ENCODE data around the gene B4GALNT1.
A peak's percentile ranks its signal among the peaks of the same experiment; 100 is the strongest.
"Not testable (repeated sequence)": the region's sequence is repeated elsewhere in the genome, so short reads cannot be mapped to it uniquely, and the experiment has no call there.

B4GALNT1 gene

GRCh38 chr12:57620936-57621496 is 12.0 kb downstream of the B4GALNT1 start:
- Histone ChIP-seq H3K9me3 (ENCODE audit: control insufficient read depth, insufficient read depth, low read length) (no peaks in the 10 kb centered on the region), H3K4me1 (ENCODE audit: insufficient read depth, low read length) (peaks cover 3% of the 10 kb centered on the region; the same call in 1 of the 2 replicates), H3K9ac (ENCODE audit: low read depth, low read length) (peak overlapping the region; percentile 37; the same call in 1 of the 2 replicates), H3K36me3 (ENCODE audit: insufficient read depth, low read length) (no peaks in the 10 kb centered on the region)

GRCh38 chr12:57620245-57620935 is 12.6 kb downstream of the B4GALNT1 start:
- H3K9me3 ChIP-seq (ENCODE audit: control insufficient read depth, insufficient read depth, low read length), result no peaks in the 10 kb centered on the region
- H3K9ac ChIP-seq (ENCODE audit: low read depth, low read length), result peak overlapping the region; percentile 37; the same call in 1 of the 2 replicates
- H3K36me3 ChIP-seq (ENCODE audit: insufficient read depth, low read length), result no peaks in the 10 kb centered on the region
- peaks cover 3% of the 10 kb centered on the region; the same call in 1 of the 2 replicates for H3K4me1 ChIP-seq (ENCODE audit: insufficient read depth, low read length)

GRCh38 chr12:57619434-57620244 is 13.4 kb downstream of the B4GALNT1 start:
- Histone ChIP-seq H3K9me3 (ENCODE audit: control insufficient read depth, insufficient read depth, low read length) (no peaks in the 10 kb centered on the region), H3K9ac (ENCODE audit: low read depth, low read length) (peak overlapping the region; percentile 32; the same call in 1 of the 2 replicates), H3K4me1 (ENCODE audit: insufficient read depth, low read length) (peaks cover 3% of the 10 kb centered on the region; the same call in 1 of the 2 replicates), H3K36me3 (ENCODE audit: insufficient read depth, low read length) (no peaks in the 10 kb centered on the region)

GRCh38 chr12:57618966-57619433 is 14.0 kb downstream of the B4GALNT1 start:
- Histone ChIP-seq H3K4me1 (ENCODE audit: insufficient read depth, low read length) (peaks cover 3% of the 10 kb centered on the region; the same call in 1 of the 2 replicates), H3K9ac (ENCODE audit: low read depth, low read length) (peak overlapping the region; percentile 32; the same call in 1 of the 2 replicates), H3K36me3 (ENCODE audit: insufficient read depth, low read length) (no peaks in the 10 kb centered on the region), H3K9me3 (ENCODE audit: control insufficient read depth, insufficient read depth, low read length) (no peaks in the 10 kb centered on the region)

- not testable (repeated sequence) for H3K4me1 ChIP-seq (ENCODE audit: insufficient read depth, low read length); H3K9ac ChIP-seq (ENCODE audit: low read depth, low read length); H3K9me3 ChIP-seq (ENCODE audit: control insufficient read depth, insufficient read depth, low read length); H3K36me3 ChIP-seq (ENCODE audit: insufficient read depth, low read length)
Observed at GRCh38 chr12:57618431-57618830, 14.6 kb downstream of the B4GALNT1 start.

- Histone ChIP-seq H3K36me3 (ENCODE audit: insufficient read depth, low read length) (no peaks in the 10 kb centered on the region), H3K9me3 (ENCODE audit: control insufficient read depth, insufficient read depth, low read length) (no peaks in the 10 kb centered on the region), H3K4me1 (ENCODE audit: insufficient read depth, low read length) (peaks cover 3% of the 10 kb centered on the region; the same call in 1 of the 2 replicates), H3K9ac (ENCODE audit: low read depth, low read length) (no peak overlapping the region)
Observed at GRCh38 chr12:57617942-57618341, 15.1 kb downstream of the B4GALNT1 start.

- H3K9me3 ChIP-seq (ENCODE audit: control insufficient read depth, insufficient read depth, low read length), result no peaks in the 10 kb centered on the region
- peaks cover 7% of the 10 kb centered on the region; the same call in 1 of the 2 replicates for H3K4me1 ChIP-seq (ENCODE audit: insufficient read depth, low read length)
- no peak overlapping the region for H3K9ac ChIP-seq (ENCODE audit: low read depth, low read length)
- H3K36me3 ChIP-seq (ENCODE audit: insufficient read depth, low read length), result no peaks in the 10 kb centered on the region
Observed at GRCh38 chr12:57616383-57617101, 16.5 kb downstream of the B4GALNT1 start.

- Histone ChIP-seq H3K9me3 (ENCODE audit: control insufficient read depth, insufficient read depth, low read length) (no peaks in the 10 kb centered on the region), H3K4me1 (ENCODE audit: insufficient read depth, low read length) (peaks cover 7% of the 10 kb centered on the region; the same call in 1 of the 2 replicates), H3K36me3 (ENCODE audit: insufficient read depth, low read length) (no peaks in the 10 kb centered on the region), H3K9ac (ENCODE audit: low read depth, low read length) (no peak overlapping the region)
Observed at GRCh38 chr12:57615637-57616036, 17.4 kb downstream of the B4GALNT1 start.

- H3K9me3 ChIP-seq (ENCODE audit: control insufficient read depth, insufficient read depth, low read length), result no peaks in the 10 kb centered on the region
- peaks cover 7% of the 10 kb centered on the region; the same call in 1 of the 2 replicates for H3K4me1 ChIP-seq (ENCODE audit: insufficient read depth, low read length)
- no peak overlapping the region for H3K9ac ChIP-seq (ENCODE audit: low read depth, low read length)
- no peaks in the 10 kb centered on the region for H3K36me3 ChIP-seq (ENCODE audit: insufficient read depth, low read length)
Observed at GRCh38 chr12:57614948-57615500, 18.0 kb downstream of the B4GALNT1 start.

GRCh38 chr12:57614178-57614947 is 18.6 kb downstream of the B4GALNT1 start:
- Histone ChIP-seq H3K4me1 (ENCODE audit: insufficient read depth, low read length) (peaks cover 7% of the 10 kb centered on the region; the same call in 1 of the 2 replicates), H3K9me3 (ENCODE audit: control insufficient read depth, insufficient read depth, low read length) (no peaks in the 10 kb centered on the region), H3K9ac (ENCODE audit: low read depth, low read length) (no peak overlapping the region), H3K36me3 (ENCODE audit: insufficient read depth, low read length) (no peaks in the 10 kb centered on the region)

GRCh38 chr12:57613427-57614109 is 19.4 kb downstream of the B4GALNT1 start:
- Histone ChIP-seq H3K9ac (ENCODE audit: low read depth, low read length) (no peak overlapping the region), H3K36me3 (ENCODE audit: insufficient read depth, low read length) (no peaks in the 10 kb centered on the region), H3K4me1 (ENCODE audit: insufficient read depth, low read length) (peaks cover 10% of the 10 kb centered on the region; the same call in 1 of the 2 replicates), H3K9me3 (ENCODE audit: control insufficient read depth, insufficient read depth, low read length) (no peaks in the 10 kb centered on the region)

- H3K36me3 ChIP-seq (ENCODE audit: insufficient read depth, low read length), result no peaks in the 10 kb centered on the region
Observed at GRCh38 chr12:57612711-57613426, 20.1 kb downstream of the B4GALNT1 start.

More at GRCh38 chr12:57612711-57613426, 20.1 kb downstream of the B4GALNT1 start:
- H3K4me1 ChIP-seq (ENCODE audit: insufficient read depth, low read length), result peaks cover 10% of the 10 kb centered on the region; the same call in 1 of the 2 replicates
- no peak overlapping the region for H3K9ac ChIP-seq (ENCODE audit: low read depth, low read length)
- no peaks in the 10 kb centered on the region for H3K9me3 ChIP-seq (ENCODE audit: control insufficient read depth, insufficient read depth, low read length)

Data from ES-I3 (cell line).